PC-3 (cell line): ENCODE data around the gene TSPAN4. TPM values are rescaled to one million over a fixed set of nuclear protein-coding genes. Genes with fewer than 3 reads are reported as not detected.
A peak's percentile ranks its signal among the peaks of the same experiment; 100 is the strongest.

Experiments used
- ATAC-seq: fragments of 200-7000 bp; cut with Tn5 transposase; 2 replicates; pipeline ENCODE4 v1.9.1; 2020; ENCODE audit warnings: mild to moderate bottlenecking, moderate library complexity
- BruUV-seq: library from RNA; stranded (reverse); fragments of 400-500 nt; replicated peaks from 2 replicates; lab custom pipeline; 2021; lab: Mats Ljungman, UMichigan
- CTCF ChIA-PET: fragments of 300-600 bp; sonication (Branson Sonifier 250); formaldehyde crosslinking; loops from one replicate; lab custom pipeline; 2022; ENCODE audit warnings: antibody characterized with exemption; lab: Charles Lee
- POLR2A ChIA-PET: fragments of 300-600 bp; sonication (Branson Sonifier 250); formaldehyde crosslinking; loops from one replicate; lab custom pipeline; 2022; ENCODE audit warnings: antibody characterized with exemption; ENCODE audit not compliant: unreplicated experiment; lab: Charles Lee
- DNase-seq: peaks from one replicate; pipeline ENCODE4 v3.0.0-alpha.2; 2015
- H2AFZ ChIP-seq: fragments of 300-600 bp; sonication (generic); 2 replicates; pipeline ENCODE4 v1.6.0; 2016; ENCODE audit warnings: antibody characterized with exemption, low read length
- H3F3A ChIP-seq: fragments of 300-600 bp; sonication (generic); one replicate; pipeline ENCODE4 v1.6.0; 2017; ENCODE audit warnings: antibody characterized with exemption, low read length, control low read depth, mild to moderate bottlenecking; ENCODE audit not compliant: unreplicated experiment
- H3K27ac ChIP-seq: fragments of 300-600 bp; sonication (generic); 2 replicates; pipeline ENCODE4 v1.5.1; 2016; ENCODE audit warnings: mild to moderate bottlenecking, low read length
- H3K27me3 ChIP-seq: fragments of 300-600 bp; sonication (generic); 2 replicates; pipeline ENCODE4 v1.6.1; 2016; ENCODE audit warnings: low read length, mixed read lengths
- H3K36me3 ChIP-seq: fragments of 300-600 bp; sonication (generic); 2 replicates; pipeline ENCODE4 v1.6.1; 2016; ENCODE audit warnings: low read depth, mixed run types, low read length, mixed read lengths
- H3K4me1 ChIP-seq: fragments of 300-600 bp; sonication (generic); 2 replicates; pipeline ENCODE4 v1.5.1; 2016; ENCODE audit warnings: low read length; ENCODE audit not compliant: insufficient read depth
- H3K4me2 ChIP-seq: fragments of 300-600 bp; sonication (generic); 2 replicates; pipeline ENCODE4 v1.6.0; 2016; ENCODE audit warnings: low read length
- H3K4me3 ChIP-seq: fragments of 300-600 bp; sonication (generic); 2 replicates; pipeline ENCODE4 v1.5.1; 2016; ENCODE audit warnings: mild to moderate bottlenecking, low read length, mixed read lengths
- H3K79me2 ChIP-seq: fragments of 300-600 bp; sonication (generic); 2 replicates; pipeline ENCODE4 v1.6.1; 2017; ENCODE audit warnings: low read length, mixed read lengths
- H3K9ac ChIP-seq: fragments of 300-600 bp; sonication (generic); 2 replicates; pipeline ENCODE4 v1.6.0; 2016; ENCODE audit warnings: mild to moderate bottlenecking, low read length
- H3K9me2 ChIP-seq: fragments of 300-600 bp; sonication (generic); replicated peaks from 2 replicates; pipeline ENCODE4 v1.6.1; 2016; ENCODE audit warnings: mixed run types, low read length, mixed read lengths
- H3K9me3 ChIP-seq: fragments of 300-600 bp; sonication (generic); 2 replicates; pipeline ENCODE4 v1.6.1; 2016; ENCODE audit warnings: low read length, mixed read lengths
- H4K20me1 ChIP-seq: fragments of 300-600 bp; sonication (generic); 2 replicates; pipeline ENCODE4 v1.6.1; 2016; ENCODE audit warnings: low read length, mixed read lengths
- CTCF ChIP-seq: fragments of 300-600 bp; sonication (generic); conservative IDR thresholded peaks from 2 replicates; pipeline ENCODE4 v1.5.1; 2017; ENCODE audit warnings: antibody characterized with exemption, low read depth, mild to moderate bottlenecking, low read length
- EZH2 ChIP-seq: fragments of 300-600 bp; sonication (generic); IDR thresholded peaks from one replicate; pipeline ENCODE4 v1.6.1; 2017; ENCODE audit warnings: antibody characterized with exemption, mild to moderate bottlenecking, low read length; ENCODE audit not compliant: unreplicated experiment
- EZH2phosphoT487 ChIP-seq: fragments of 300-600 bp; sonication (generic); IDR thresholded peaks from 2 replicates; pipeline ENCODE4 v1.6.1; 2018; ENCODE audit warnings: mild to moderate bottlenecking, antibody characterized with exemption, low read length, borderline replicate concordance
- intact Hi-C: fragments of 100-400 bp; cut with micrococcal nuclease; formaldehyde crosslinking; loops from 2 replicates; pipeline ENCODE4 v1.9.0; 2023
- total RNA-seq: library from RNA; depleted of rRNA; stranded (reverse); fragments of >200 nt; gene quantifications from 2 replicates; pipeline ENCODE4 v1.2.3, GENCODE V29; 2014

Gene TSPAN4
- total RNA-seq, 1 experiment from 2014 or later, result 121 TPM

GRCh38 chr11:850775-851763, 8.4 kb downstream of the TSPAN4 start:
- ChIA-PET POLR2A (no interaction called here), CTCF (no interaction called here)
- no peaks in the 10 kb centered on the region; the same call in 1 of the 2 replicates for H4K20me1 ChIP-seq
- no peaks in the 10 kb centered on the region for H3K9me2 ChIP-seq
- no peak for DNase-seq
- no TSS peak for BruUV-seq
- H3K9me3 ChIP-seq, result no peaks in the 10 kb centered on the region
- no peaks in the 10 kb centered on the region for H3F3A ChIP-seq
- H3K79me2 ChIP-seq, result peaks cover 16% of the 10 kb centered on the region
- no peak overlapping the region for H3K4me2 ChIP-seq
- no peak overlapping the region for H3K4me3 ChIP-seq
- no peaks in the 10 kb centered on the region; the same call in 1 of the 2 replicates for H3K36me3 ChIP-seq
- no peaks in the 10 kb centered on the region for H3K27me3 ChIP-seq
- TF ChIP-seq CTCF (peak; percentile 21; the same call in 1 of the 2 replicates), EZH2 (no peak), EZH2phosphoT487 (no peak)
- intact Hi-C loops, result no loop called here
- no peak overlapping the region for H3K9ac ChIP-seq
- peaks cover 6% of the 10 kb centered on the region; the same call in 1 of the 2 replicates for H3K4me1 ChIP-seq
- H2AFZ ChIP-seq, result no peak overlapping the region
- H3K27ac ChIP-seq, result no peak overlapping the region
- ATAC-seq, result no peak

- Histone ChIP-seq H3F3A (no peaks in the 10 kb centered on the region), H3K9me2 (no peaks in the 10 kb centered on the region), H3K9me3 (no peaks in the 10 kb centered on the region), H3K36me3 (no peaks in the 10 kb centered on the region; the same call in 1 of the 2 replicates), H3K4me1 (no peaks in the 10 kb centered on the region), H4K20me1 (no peaks in the 10 kb centered on the region), H3K27ac (no peak overlapping the region), H2AFZ (no peak overlapping the region), H3K9ac (no peak overlapping the region), H3K4me3 (no peak overlapping the region), H3K27me3 (no peaks in the 10 kb centered on the region), H3K79me2 (0 out of 2 replicates have a peak, but pooled peaks cover 5% of the 10 kb centered on the region), H3K4me2 (no peak overlapping the region)
- intact Hi-C loops, result no loop called here
- BruUV-seq, result no TSS peak
- ChIA-PET POLR2A (no interaction called here), CTCF (no interaction called here)
- no peak for TF ChIP-seq EZH2
- no peak for TF ChIP-seq CTCF
- TF ChIP-seq EZH2phosphoT487, result no peak
- ATAC-seq (no peak), DNase-seq (no peak)
Observed at GRCh38 chr11:852762-853161, 10.1 kb downstream of the TSPAN4 start.
